HCT116 (cell line): Measurements from ENCODE around the gene ERGIC1.

Experiments
- JUND ChIP-seq: IDR thresholded peaks from 2 replicates; pipeline ENCODE4 v1.6.1; 2012
- POLR2A ChIP-seq: IDR thresholded peaks from 2 replicates; pipeline ENCODE4 v1.7.0; 2011; ENCODE audit warnings: borderline replicate concordance; ENCODE audit not compliant: insufficient read depth, insufficient read length; ENCODE audit errors: extremely low read depth
- SRF ChIP-seq: IDR thresholded peaks from 2 replicates; pipeline ENCODE4 v1.6.1; 2012; ENCODE audit warnings: low read depth
- TF ChIP-seq, protein P1 (sequence below), 3 experiments: fragments of 200-600 bp in 1 of 3; sonication (generic) in 1 of 3; IDR thresholded peaks in 2 of 3; conservative IDR thresholded peaks in 1 of 3; 2 replicates each; pipeline ENCODE4 v1.5.1; 2012 to 2017; ENCODE audit warnings: low read depth in 2 of 3, low read length in 2 of 3, antibody characterized with exemption in 1 of 3, borderline replicate concordance in 1 of 3, control low read depth in 1 of 3, mild to moderate bottlenecking in 1 of 3, mixed read lengths in 1 of 3, mixed run types in 1 of 3, moderate library complexity in 1 of 3; ENCODE audit not compliant: insufficient read depth in 1 of 3

DNA sequence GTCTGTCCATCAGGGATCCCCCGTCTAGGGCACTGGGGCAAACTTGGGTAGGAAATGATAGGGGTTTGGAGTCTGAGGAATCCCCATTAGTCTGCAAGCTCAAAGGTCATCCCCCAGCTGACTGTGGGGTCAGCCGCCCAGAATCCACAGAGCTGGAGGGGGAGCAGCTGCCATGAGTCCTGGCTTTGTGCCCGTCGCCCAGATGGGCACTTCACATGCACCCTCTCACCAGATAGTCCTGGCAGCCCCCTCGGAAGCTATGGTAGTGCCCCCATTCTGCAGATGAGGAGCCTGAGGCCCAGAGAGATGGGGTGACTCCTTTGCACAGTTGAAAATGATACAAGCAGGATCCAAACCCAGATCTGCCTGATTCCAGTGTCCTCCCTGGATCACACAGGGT, 89.5 kb downstream of the ERGIC1 start:
- TF ChIP-seq, protein P1, sequence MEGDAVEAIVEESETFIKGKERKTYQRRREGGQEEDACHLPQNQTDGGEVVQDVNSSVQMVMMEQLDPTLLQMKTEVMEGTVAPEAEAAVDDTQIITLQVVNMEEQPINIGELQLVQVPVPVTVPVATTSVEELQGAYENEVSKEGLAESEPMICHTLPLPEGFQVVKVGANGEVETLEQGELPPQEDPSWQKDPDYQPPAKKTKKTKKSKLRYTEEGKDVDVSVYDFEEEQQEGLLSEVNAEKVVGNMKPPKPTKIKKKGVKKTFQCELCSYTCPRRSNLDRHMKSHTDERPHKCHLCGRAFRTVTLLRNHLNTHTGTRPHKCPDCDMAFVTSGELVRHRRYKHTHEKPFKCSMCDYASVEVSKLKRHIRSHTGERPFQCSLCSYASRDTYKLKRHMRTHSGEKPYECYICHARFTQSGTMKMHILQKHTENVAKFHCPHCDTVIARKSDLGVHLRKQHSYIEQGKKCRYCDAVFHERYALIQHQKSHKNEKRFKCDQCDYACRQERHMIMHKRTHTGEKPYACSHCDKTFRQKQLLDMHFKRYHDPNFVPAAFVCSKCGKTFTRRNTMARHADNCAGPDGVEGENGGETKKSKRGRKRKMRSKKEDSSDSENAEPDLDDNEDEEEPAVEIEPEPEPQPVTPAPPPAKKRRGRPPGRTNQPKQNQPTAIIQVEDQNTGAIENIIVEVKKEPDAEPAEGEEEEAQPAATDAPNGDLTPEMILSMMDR (IDR thresholded peaks at IDR 0.05 in 2 of 3, conservative IDR thresholded peaks at IDR 0.05 in 1 of 3; ENCODE audit: borderline replicate concordance in 1 of 3, insufficient read depth in 1 of 3, low read depth in 2 of 3, low read length in 2 of 3) = no peak
- TF ChIP-seq POLR2A (no peak), JUND (no peak), SRF (no peak)
